ENCODE data around the gene PSG5. TPM values are rescaled to one million over a fixed set of nuclear protein-coding genes. Genes with fewer than 3 reads are reported as not detected.

PSG5 gene
- total RNA-seq = 0.27 TPM in 1 of 2 replicates, not detected in the other

GRCh38 chr19:43186311-43186935, at the start of gene PSG5:
PSG5 (minus strand) TSS chr19:43186536; CDS start chr19:43186405, 131 bp downstream.

GRCh38 chr19:43205471-43206105, 19.3 kb upstream of the PSG5 start, which contains the start of gene PSG4:
PSG4 (minus strand) TSS chr19:43205638; CDS start chr19:43205536, 102 bp downstream.

Other genes starting within 250 kb of the PSG5 start
- gene PSG7, start 249.3 kb downstream of the PSG5 start, total RNA-seq = 0.64 TPM in 1 of 2 replicates, not detected in the other
- gene PSG11, start 160.1 kb downstream of the PSG5 start, total RNA-seq = not detected in 2 replicates
- 0.07 TPM in 1 of 2 replicates, not detected in the other for gene PSG2, start 103.8 kb downstream of the PSG5 start, total RNA-seq
- 31.8 and 33.3 TPM in 2 replicates for gene PSG4, start 19.1 kb upstream of the PSG5 start, total RNA-seq
- gene PSG9, start 83.0 kb upstream of the PSG5 start, total RNA-seq = 0.64 and 0.87 TPM in 2 replicates
- 0.13 and 0.34 TPM in 2 replicates for gene CD177, start 167.2 kb upstream of the PSG5 start, total RNA-seq
- gene TEX101, start 228.4 kb upstream of the PSG5 start, total RNA-seq = not detected in 2 replicates